ENCODE results near the gene HGFAC.

The HGFAC gene

DNA sequence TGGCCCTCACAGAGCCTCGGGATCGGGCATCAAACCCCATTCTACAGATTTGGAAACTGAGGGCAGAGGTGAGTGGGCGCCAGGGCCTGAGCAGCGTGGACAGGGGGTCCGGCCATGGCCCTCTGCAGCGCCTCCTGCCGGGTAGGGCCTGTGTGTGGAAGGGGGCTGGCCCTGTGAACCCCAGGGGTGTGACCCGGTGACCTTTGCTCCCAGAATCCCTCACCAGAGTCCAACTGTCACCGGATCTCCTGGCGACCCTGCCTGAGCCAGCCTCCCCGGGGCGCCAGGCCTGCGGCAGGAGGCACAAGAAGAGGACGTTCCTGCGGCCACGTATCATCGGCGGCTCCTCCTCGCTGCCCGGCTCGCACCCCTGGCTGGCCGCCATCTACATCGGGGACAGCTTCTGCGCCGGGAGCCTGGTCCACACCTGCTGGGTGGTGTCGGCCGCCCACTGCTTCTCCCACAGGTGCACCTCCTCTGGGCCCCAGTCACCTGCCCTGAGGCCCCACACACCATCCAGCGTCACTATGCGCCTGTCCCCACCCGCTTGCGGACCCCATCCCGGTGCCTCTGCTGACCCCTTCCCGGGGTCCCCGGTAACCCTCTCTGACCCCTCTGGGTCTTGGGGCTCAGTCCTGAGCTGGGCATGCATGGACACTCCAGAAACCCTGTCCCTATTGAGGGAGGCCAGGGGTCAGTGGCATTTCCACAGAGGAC is 4.2 kb downstream of the HGFAC start:
- no peak overlapping the region for H3K4me3 ChIP-seq (ENCODE audit: low read depth, low read length)
- no peak overlapping the region for H3K9ac ChIP-seq
- H3K27me3 ChIP-seq (ENCODE audit: control insufficient read depth, insufficient read depth, low read length): no peaks in the 10 kb centered on the region
- no peak overlapping the region for H3K27ac ChIP-seq
- H3K79me2 ChIP-seq: no peaks in the 10 kb centered on the region
- H3K9me3 ChIP-seq (ENCODE audit: control insufficient read depth, low read length): no peaks in the 10 kb centered on the region
- H2AFZ ChIP-seq: no peak overlapping the region
- H3K4me1 ChIP-seq: no peaks in the 10 kb centered on the region
- TF ChIP-seq, protein P1, sequence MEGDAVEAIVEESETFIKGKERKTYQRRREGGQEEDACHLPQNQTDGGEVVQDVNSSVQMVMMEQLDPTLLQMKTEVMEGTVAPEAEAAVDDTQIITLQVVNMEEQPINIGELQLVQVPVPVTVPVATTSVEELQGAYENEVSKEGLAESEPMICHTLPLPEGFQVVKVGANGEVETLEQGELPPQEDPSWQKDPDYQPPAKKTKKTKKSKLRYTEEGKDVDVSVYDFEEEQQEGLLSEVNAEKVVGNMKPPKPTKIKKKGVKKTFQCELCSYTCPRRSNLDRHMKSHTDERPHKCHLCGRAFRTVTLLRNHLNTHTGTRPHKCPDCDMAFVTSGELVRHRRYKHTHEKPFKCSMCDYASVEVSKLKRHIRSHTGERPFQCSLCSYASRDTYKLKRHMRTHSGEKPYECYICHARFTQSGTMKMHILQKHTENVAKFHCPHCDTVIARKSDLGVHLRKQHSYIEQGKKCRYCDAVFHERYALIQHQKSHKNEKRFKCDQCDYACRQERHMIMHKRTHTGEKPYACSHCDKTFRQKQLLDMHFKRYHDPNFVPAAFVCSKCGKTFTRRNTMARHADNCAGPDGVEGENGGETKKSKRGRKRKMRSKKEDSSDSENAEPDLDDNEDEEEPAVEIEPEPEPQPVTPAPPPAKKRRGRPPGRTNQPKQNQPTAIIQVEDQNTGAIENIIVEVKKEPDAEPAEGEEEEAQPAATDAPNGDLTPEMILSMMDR (IDR thresholded peaks at IDR 0.05): no peak
- no peak overlapping the region for H3K4me2 ChIP-seq (ENCODE audit: low read length)
- H3K36me3 ChIP-seq (ENCODE audit: control insufficient read depth, insufficient read depth, low read length): no peaks in the 10 kb centered on the region

DNA sequence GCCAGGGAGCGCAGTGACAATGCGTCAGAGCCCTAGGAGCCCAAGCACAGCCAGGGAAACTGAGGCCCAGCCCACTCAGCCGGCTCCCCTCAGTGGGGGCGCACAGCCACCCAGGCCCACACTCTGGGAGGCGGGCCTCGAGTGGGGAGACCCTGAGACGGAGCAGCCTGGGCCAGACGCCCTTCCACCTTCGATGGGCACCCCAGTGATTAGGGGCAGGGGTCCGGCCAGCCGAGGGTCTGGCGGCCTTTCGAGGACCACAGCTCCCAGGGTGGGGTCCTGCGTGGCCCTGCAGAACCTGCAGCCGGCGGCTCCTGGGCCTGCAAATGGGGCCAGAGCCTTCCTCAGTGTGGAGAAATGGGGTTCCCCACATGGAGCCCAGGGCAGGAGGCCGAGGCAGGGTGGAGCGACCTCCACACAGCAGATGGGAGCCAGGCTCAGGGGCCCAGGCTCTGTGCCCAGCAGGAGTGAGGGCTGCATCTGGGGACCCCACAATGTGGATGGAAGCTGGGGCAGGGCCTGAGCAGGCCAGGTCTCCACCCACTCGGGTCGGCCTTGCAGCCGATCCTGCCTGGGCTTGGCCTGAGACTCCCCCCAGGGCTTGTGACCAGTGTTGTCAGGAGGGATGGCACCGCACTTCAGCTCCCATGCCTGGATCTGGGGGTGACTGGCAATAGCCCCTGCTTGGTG is 5.0 kb downstream of the HGFAC start:
- H3K4me1 ChIP-seq: no peaks in the 10 kb centered on the region
- H2AFZ ChIP-seq: no peak overlapping the region
- no peak overlapping the region for H3K4me2 ChIP-seq (ENCODE audit: low read length)
- no peaks in the 10 kb centered on the region for H3K27me3 ChIP-seq (ENCODE audit: control insufficient read depth, insufficient read depth, low read length)
- H3K27ac ChIP-seq: no peak overlapping the region
- TF ChIP-seq, protein P1 (IDR thresholded peaks at IDR 0.05): no peak
- H3K9me3 ChIP-seq (ENCODE audit: control insufficient read depth, low read length): no peaks in the 10 kb centered on the region
- no peaks in the 10 kb centered on the region for H3K79me2 ChIP-seq
- no peak overlapping the region for H3K4me3 ChIP-seq (ENCODE audit: low read depth, low read length)
- H3K9ac ChIP-seq: no peak overlapping the region
- H3K36me3 ChIP-seq (ENCODE audit: control insufficient read depth, insufficient read depth, low read length): no peaks in the 10 kb centered on the region

DNA sequence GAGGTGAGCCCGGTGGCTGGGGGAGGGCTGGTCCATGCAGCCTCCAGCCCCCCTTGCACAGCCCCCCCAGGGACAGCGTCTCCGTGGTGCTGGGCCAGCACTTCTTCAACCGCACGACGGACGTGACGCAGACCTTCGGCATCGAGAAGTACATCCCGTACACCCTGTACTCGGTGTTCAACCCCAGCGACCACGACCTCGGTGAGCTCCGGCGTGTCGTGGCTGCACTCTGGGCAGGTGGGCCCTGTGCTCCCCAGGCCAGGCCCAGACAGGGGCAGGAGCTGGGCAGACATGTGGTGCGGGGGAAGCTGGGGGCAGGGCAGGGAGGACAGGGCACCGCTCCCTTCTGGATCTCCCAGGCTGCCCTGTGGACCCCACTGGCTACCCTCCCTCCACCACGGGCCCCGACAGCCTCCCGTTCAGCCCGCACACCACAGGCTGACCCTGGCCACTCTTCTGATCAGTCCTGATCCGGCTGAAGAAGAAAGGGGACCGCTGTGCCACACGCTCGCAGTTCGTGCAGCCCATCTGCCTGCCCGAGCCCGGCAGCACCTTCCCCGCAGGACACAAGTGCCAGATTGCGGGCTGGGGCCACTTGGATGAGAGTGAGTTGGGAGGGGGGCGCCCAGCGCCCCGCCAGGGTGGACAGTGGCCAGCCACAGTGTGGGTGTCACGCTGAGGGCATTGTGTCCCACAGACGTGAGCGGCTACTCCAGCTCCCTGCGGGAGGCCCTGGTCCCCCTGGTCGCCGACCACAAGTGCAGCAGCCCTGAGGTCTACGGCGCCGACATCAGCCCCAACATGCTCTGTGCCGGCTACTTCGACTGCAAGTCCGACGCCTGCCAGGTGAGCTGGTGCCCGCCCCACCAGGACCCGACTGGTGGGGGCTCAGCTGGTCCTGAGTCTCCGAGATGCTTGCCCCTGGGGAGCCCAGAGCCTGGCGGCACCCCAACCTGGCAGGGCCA is 5.9 kb downstream of the HGFAC start:
- Histone ChIP-seq H3K27ac (no peak overlapping the region), H3K4me3 (ENCODE audit: low read depth, low read length) (no peak overlapping the region), H2AFZ (no peak overlapping the region), H3K27me3 (ENCODE audit: control insufficient read depth, insufficient read depth, low read length) (no peaks in the 10 kb centered on the region), H3K4me1 (no peaks in the 10 kb centered on the region), H3K4me2 (ENCODE audit: low read length) (no peak overlapping the region), H3K36me3 (ENCODE audit: control insufficient read depth, insufficient read depth, low read length) (no peaks in the 10 kb centered on the region), H3K9ac (no peak overlapping the region), H3K79me2 (no peaks in the 10 kb centered on the region), H3K9me3 (ENCODE audit: control insufficient read depth, low read length) (no peaks in the 10 kb centered on the region)
- TF ChIP-seq, protein P1 (IDR thresholded peaks at IDR 0.05): no peak

DNA sequence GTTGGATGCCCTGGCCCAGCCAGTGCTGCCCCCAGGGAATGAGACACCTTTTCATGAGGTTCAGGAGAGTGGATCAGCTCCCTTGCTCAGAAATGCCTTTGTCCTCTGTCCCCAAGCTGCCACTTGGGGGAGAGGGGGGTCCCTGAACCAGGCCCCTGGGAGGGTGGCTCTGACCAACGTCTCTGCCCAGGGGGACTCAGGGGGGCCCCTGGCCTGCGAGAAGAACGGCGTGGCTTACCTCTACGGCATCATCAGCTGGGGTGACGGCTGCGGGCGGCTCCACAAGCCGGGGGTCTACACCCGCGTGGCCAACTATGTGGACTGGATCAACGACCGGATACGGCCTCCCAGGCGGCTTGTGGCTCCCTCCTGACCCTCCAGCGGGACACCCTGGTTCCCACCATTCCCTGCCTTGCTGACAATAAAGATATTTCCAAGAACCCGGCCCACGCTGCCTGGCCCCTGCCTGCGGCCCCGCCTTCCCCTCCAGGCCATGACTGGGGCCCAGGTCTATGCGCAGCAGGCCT is 7.3 kb downstream of the HGFAC start:
- no peak overlapping the region for H3K9ac ChIP-seq
- H3K27me3 ChIP-seq (ENCODE audit: control insufficient read depth, insufficient read depth, low read length): no peaks in the 10 kb centered on the region
- H3K36me3 ChIP-seq (ENCODE audit: control insufficient read depth, insufficient read depth, low read length): no peaks in the 10 kb centered on the region
- H2AFZ ChIP-seq: no peak overlapping the region
- no peaks in the 10 kb centered on the region for H3K4me1 ChIP-seq
- no peak overlapping the region for H3K4me2 ChIP-seq (ENCODE audit: low read length)
- no peak overlapping the region for H3K27ac ChIP-seq
- H3K79me2 ChIP-seq: no peaks in the 10 kb centered on the region
- no peak overlapping the region for H3K4me3 ChIP-seq (ENCODE audit: low read depth, low read length)
- H3K9me3 ChIP-seq (ENCODE audit: control insufficient read depth, low read length): no peaks in the 10 kb centered on the region
- TF ChIP-seq, protein P1 (IDR thresholded peaks at IDR 0.05): no peak

Data from parathyroid adenoma (tissue), 2 donors.